Measurements from ENCODE around the gene ZNF319.
A peak's percentile ranks its signal among the peaks of the same experiment; 100 is the strongest.

The ZNF319 gene

GRCh38 chr16:58041628-58041955 lies 41.1 kb upstream of the ZNF319 start:
- H3K27me3 Mint-ChIP-seq, result no peaks in the 10 kb centered on the region
- DNase-seq (ENCODE audit: low spot score in 2 of 2) (no peak), ATAC-seq (ENCODE audit: low read depth) (no peak)
- H3K4me1 Mint-ChIP-seq, result no peaks in the 10 kb centered on the region
- no peak overlapping the region for H3K4me3 Mint-ChIP-seq
- peak overlapping the region; percentile 80 for H3K27ac Mint-ChIP-seq
- H3K36me3 Mint-ChIP-seq, result no peaks in the 10 kb centered on the region
- H3K9me3 Mint-ChIP-seq, result no peaks in the 10 kb centered on the region

GRCh38 chr16:58040945-58041627 lies 40.6 kb upstream of the ZNF319 start:
- ATAC-seq (ENCODE audit: low read depth), result no peak
- Mint-ChIP-seq H3K36me3 (no peaks in the 10 kb centered on the region), H3K27me3 (no peaks in the 10 kb centered on the region), H3K27ac (peak overlapping the region; percentile 80), H3K4me3 (no peak overlapping the region), H3K9me3 (no peaks in the 10 kb centered on the region), H3K4me1 (no peaks in the 10 kb centered on the region)
- DNase-seq (ENCODE audit: low spot score in 2 of 2), result no peak

GRCh38 chr16:58040496-58040846 lies 40.0 kb upstream of the ZNF319 start:
- no peaks in the 10 kb centered on the region for H3K36me3 Mint-ChIP-seq
- H3K4me1 Mint-ChIP-seq, result no peaks in the 10 kb centered on the region
- ATAC-seq (ENCODE audit: low read depth), result no peak

DNA sequence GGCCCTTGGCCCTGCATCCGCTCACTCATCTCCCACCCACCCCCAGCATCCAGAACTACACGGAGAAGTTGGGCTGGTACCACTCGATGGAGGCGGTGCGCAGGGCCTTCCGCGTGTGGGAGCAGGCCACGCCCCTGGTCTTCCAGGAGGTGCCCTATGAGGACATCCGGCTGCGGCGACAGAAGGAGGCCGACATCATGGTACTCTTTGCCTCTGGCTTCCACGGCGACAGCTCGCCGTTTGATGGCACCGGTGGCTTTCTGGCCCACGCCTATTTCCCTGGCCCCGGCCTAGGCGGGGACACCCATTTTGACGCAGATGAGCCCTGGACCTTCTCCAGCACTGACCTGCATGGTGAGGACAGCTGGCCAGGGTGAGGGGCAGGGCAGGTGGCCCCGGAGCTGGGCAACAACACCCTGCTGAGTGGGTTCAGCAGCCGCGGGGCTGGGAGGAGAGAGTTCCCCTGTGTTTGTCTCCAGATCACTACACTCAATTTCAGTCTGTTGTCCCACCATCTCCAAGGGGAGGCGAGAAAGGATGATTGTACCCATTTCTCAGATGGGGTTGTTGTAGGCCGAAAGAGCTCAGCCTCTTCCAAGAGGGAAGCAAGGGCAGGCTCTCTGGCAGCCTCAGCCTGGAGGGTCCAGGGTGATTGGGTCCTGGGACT lies 39.5 kb upstream of the ZNF319 start:
- no peak overlapping the region for H3K27ac Mint-ChIP-seq
- no peaks in the 10 kb centered on the region for H3K4me1 Mint-ChIP-seq
- ATAC-seq (ENCODE audit: low read depth), result no peak
- no peak for DNase-seq (ENCODE audit: low spot score in 2 of 2)
- no peaks in the 10 kb centered on the region for H3K9me3 Mint-ChIP-seq
- no peaks in the 10 kb centered on the region for H3K27me3 Mint-ChIP-seq
- no peak overlapping the region for H3K4me3 Mint-ChIP-seq
- no peaks in the 10 kb centered on the region for H3K36me3 Mint-ChIP-seq

More at GRCh38 chr16:58040496-58040846, 40.0 kb upstream of the ZNF319 start:
- no peak overlapping the region for H3K4me3 Mint-ChIP-seq
- DNase-seq (ENCODE audit: low spot score in 2 of 2), result no peak
- no peaks in the 10 kb centered on the region for H3K27me3 Mint-ChIP-seq
- no peaks in the 10 kb centered on the region for H3K9me3 Mint-ChIP-seq
- H3K27ac Mint-ChIP-seq, result no peak overlapping the region

DNA sequence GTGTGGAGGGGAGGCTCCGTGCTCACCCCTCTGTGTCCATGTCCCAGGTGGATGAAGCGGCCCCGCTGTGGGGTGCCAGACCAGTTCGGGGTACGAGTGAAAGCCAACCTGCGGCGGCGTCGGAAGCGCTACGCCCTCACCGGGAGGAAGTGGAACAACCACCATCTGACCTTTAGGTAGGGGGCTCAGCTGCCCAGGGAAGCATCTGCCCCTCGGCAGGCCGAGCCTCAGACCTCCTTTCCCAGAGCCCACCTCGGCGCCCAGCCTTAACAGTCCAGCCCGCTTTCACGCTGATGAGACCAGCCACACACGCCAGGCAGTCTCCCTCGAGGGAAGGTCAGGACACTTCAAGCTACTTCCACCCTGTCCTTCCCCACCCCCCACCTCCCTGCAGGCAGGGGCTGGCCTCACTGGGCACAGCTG lies 37.8 kb upstream of the ZNF319 start:
- H3K36me3 Mint-ChIP-seq, result no peaks in the 10 kb centered on the region
- peaks cover 3% of the 10 kb centered on the region for H3K27me3 Mint-ChIP-seq
- no peak for DNase-seq (ENCODE audit: low spot score in 2 of 2)
- no peak overlapping the region for H3K4me3 Mint-ChIP-seq
- ATAC-seq (ENCODE audit: low read depth), result no peak
- H3K4me1 Mint-ChIP-seq, result no peaks in the 10 kb centered on the region
- H3K9me3 Mint-ChIP-seq, result no peaks in the 10 kb centered on the region
- H3K27ac Mint-ChIP-seq, result no peak overlapping the region

DNA sequence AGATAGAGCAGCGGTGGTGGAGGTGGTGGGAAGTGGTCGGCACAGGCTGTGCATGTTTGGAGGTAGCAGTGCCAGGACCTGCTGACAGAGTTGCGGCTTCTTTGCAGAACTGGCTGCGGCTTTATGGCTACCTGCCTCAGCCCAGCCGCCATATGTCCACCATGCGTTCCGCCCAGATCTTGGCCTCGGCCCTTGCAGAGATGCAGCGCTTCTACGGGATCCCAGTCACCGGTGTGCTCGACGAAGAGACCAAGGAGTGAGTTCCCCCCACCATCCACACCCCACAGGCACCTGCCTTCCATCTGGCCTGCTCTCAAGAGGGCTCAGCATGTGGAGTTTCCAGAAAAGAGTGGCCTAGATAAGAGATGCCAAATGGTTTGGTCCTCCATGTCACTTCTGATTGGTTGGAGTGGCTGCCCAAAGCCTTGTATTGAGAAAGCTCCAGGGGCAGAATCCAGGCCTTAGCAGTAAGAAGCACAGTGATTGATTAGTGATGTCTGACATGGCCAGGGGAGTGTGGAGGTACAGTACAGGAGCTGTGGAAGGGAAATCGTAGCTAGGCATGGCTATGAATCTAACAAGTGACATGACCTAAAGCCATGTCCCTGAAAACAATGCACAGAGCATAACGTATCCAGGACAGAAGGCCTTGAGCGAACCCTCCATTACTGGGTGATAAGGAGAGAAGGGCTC lies 37.0 kb upstream of the ZNF319 start:
- no peaks in the 10 kb centered on the region for H3K4me1 Mint-ChIP-seq
- ATAC-seq (ENCODE audit: low read depth), result no peak
- H3K27ac Mint-ChIP-seq, result no peak overlapping the region
- peaks cover 4% of the 10 kb centered on the region for H3K27me3 Mint-ChIP-seq
- H3K36me3 Mint-ChIP-seq, result no peaks in the 10 kb centered on the region
- H3K9me3 Mint-ChIP-seq, result no peaks in the 10 kb centered on the region
- H3K4me3 Mint-ChIP-seq, result no peak overlapping the region
- DNase-seq (ENCODE audit: low spot score in 2 of 2), result no peak

DNA sequence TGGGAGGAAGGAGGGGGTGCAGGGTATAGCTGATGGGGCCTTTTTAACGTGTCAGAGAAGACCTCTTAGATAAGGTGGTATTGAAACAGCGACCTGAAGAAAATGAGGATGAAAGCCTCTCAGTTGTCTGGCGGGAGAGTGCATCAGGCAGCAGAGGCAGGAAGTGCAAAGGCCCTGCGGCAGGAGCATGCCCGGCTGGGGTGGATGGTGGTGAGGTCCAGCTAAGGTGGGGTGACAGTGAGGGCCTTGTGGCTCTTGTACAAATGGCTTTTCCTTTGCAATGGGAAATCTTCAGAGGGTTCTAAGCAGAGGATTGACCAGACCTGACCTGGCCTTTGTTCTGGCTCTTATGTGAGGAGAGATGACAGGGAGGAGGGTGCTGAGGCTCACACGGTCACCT lies 36.5 kb upstream of the ZNF319 start:
- Mint-ChIP-seq H3K4me1 (no peaks in the 10 kb centered on the region), H3K27me3 (peaks cover 4% of the 10 kb centered on the region), H3K9me3 (no peaks in the 10 kb centered on the region), H3K4me3 (no peak overlapping the region), H3K36me3 (no peaks in the 10 kb centered on the region), H3K27ac (no peak overlapping the region)
- ATAC-seq (ENCODE audit: low read depth), result no peak
- no peak for DNase-seq (ENCODE audit: low spot score in 2 of 2)

DNA sequence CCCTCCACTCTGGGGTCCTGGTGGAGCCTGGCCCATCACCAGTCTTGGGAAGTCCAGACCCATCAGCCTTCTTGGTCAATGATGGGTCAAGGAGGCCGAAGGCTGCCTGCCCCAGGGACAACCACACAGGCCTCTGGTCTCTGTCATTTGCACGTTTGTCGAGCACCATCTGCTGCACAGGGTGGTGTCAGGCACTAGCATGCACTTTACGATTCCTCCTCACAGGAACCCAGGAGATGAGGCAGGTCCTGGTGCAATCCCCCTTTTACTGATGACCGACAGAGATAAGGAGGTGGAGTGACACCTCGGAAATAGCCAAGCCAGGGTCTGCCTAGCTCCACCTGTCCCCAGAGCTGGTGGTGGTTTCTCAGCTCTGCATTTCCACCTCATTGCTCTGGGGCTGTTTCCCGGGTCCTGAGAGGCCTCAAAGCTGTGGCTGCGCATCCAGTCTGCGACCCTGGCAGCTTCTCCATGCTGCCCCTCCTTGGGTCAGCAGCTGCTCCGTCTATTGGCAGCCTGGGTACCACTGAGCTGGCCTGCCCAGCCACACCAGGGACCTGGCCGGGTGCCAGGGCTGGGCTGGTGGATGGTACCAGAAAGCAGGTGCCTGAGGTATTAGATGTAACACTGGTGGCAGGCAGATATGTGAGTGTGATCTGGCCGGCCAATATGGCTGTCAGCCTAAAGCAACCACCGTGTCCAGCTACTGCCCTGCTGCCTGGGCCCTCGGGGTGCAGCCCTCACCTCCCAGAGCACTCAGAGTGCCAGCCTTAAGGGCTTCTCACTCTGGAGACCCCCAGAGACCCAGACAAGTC lies 35.1 kb upstream of the ZNF319 start:
- Mint-ChIP-seq H3K4me1 (no peaks in the 10 kb centered on the region), H3K36me3 (no peaks in the 10 kb centered on the region), H3K4me3 (no peak overlapping the region), H3K27me3 (peaks cover 4% of the 10 kb centered on the region), H3K9me3 (no peaks in the 10 kb centered on the region), H3K27ac (no peak overlapping the region)
- ATAC-seq (ENCODE audit: low read depth) (no peak), DNase-seq (ENCODE audit: low spot score in 2 of 2) (no peak)

DNA sequence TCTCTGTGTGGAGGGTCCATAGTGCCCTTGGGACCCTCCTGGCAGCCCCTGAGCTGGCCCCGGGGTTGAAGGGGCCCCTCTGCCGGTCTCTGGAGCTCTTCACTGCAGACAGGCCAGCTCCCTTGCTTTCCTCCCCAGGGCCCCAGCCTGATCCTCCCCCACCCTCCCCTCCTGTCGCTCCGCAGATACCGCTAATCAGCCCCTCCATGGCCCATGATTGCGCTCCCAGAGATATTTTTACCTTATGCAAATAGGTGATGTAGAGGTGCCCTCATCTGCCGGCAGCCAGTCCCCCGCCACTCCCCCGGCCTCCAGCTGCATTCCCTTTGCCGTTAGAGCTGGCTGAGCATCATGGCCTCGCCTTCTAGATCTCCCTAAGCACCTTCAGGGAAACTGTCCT lies 34.3 kb upstream of the ZNF319 start:
- ATAC-seq (ENCODE audit: low read depth) (no peak), DNase-seq (ENCODE audit: low spot score in 2 of 2) (no peak)
- H3K4me3 Mint-ChIP-seq, result no peak overlapping the region
- H3K4me1 Mint-ChIP-seq, result no peaks in the 10 kb centered on the region
- no peak overlapping the region for H3K27ac Mint-ChIP-seq
- H3K9me3 Mint-ChIP-seq, result no peaks in the 10 kb centered on the region
- no peaks in the 10 kb centered on the region for H3K36me3 Mint-ChIP-seq
- H3K27me3 Mint-ChIP-seq, result peaks cover 5% of the 10 kb centered on the region

GRCh38 chr16:58034128-58034685 lies 33.7 kb upstream of the ZNF319 start:
- H3K4me3 Mint-ChIP-seq, result no peak overlapping the region
- H3K27ac Mint-ChIP-seq, result no peak overlapping the region
- H3K9me3 Mint-ChIP-seq, result no peaks in the 10 kb centered on the region
- no peak for ATAC-seq (ENCODE audit: low read depth)
- no peaks in the 10 kb centered on the region for H3K36me3 Mint-ChIP-seq
- H3K4me1 Mint-ChIP-seq, result no peaks in the 10 kb centered on the region
- no peak for DNase-seq (ENCODE audit: low spot score in 2 of 2)
- H3K27me3 Mint-ChIP-seq, result peaks cover 10% of the 10 kb centered on the region

- Mint-ChIP-seq H3K27ac (no peak overlapping the region), H3K36me3 (no peaks in the 10 kb centered on the region), H3K27me3 (peaks cover 19% of the 10 kb centered on the region), H3K4me3 (no peak overlapping the region), H3K4me1 (peaks cover 2% of the 10 kb centered on the region), H3K9me3 (no peaks in the 10 kb centered on the region)
- DNase-seq (ENCODE audit: low spot score in 2 of 2) (no peak), ATAC-seq (ENCODE audit: low read depth) (no peak)
Observed at GRCh38 chr16:58032710-58033293, 32.3 kb upstream of the ZNF319 start.

GRCh38 chr16:58031016-58031800 lies 30.7 kb upstream of the ZNF319 start:
- DNase-seq (ENCODE audit: low spot score in 2 of 2) (no peak), ATAC-seq (ENCODE audit: low read depth) (no peak)
- Mint-ChIP-seq H3K36me3 (no peaks in the 10 kb centered on the region), H3K27me3 (peaks cover 20% of the 10 kb centered on the region), H3K4me1 (peaks cover 2% of the 10 kb centered on the region), H3K4me3 (no peak overlapping the region), H3K9me3 (no peaks in the 10 kb centered on the region), H3K27ac (no peak overlapping the region)
